Muscle layer of duodenum (tissue), 2 donors: ENCODE data around the gene LMTK2.

Experiments
- H3K27ac ChIP-seq: one replicate; pipeline ENCODE4 v1.7.0; 2013; ENCODE audit warnings: mild to moderate bottlenecking, low read length
- H3K27me3 ChIP-seq: one replicate; pipeline ENCODE4 v1.7.0; 2013; ENCODE audit warnings: low read depth, mild to moderate bottlenecking, control low read depth, low read length
- H3K36me3 ChIP-seq, 2 donors: one replicate each; pipeline ENCODE4 v1.7.0; 2013; ENCODE audit warnings: low read length in 2 of 2, control low read depth in 1 of 2, mild to moderate bottlenecking in 1 of 2; ENCODE audit not compliant: insufficient read depth in 2 of 2, control insufficient read depth in 1 of 2
- H3K4me1 ChIP-seq, 2 donors: one replicate each; pipeline ENCODE4 v1.7.0; 2013; ENCODE audit warnings: low read length in 2 of 2, mild to moderate bottlenecking in 2 of 2, control low read depth in 1 of 2, moderate library complexity in 1 of 2; ENCODE audit not compliant: insufficient read depth in 2 of 2, control insufficient read depth in 1 of 2
- H3K4me3 ChIP-seq, 2 donors: one replicate each; pipeline ENCODE4 v1.7.0; 2013; ENCODE audit warnings: low read length in 2 of 2, low read depth in 1 of 2, mild to moderate bottlenecking in 1 of 2
- H3K9me3 ChIP-seq, 2 donors: one replicate each; pipeline ENCODE4 v1.7.0; 2013; ENCODE audit warnings: low read length in 2 of 2, control low read depth in 1 of 2, mild to moderate bottlenecking in 1 of 2; ENCODE audit not compliant: control insufficient read depth in 1 of 2
- donor health status: healthy.

Gene LMTK2

GRCh38 chr7:98180751-98181150 lies 74.1 kb downstream of the LMTK2 start:
- no peaks in the 10 kb centered on the region for H3K27me3 ChIP-seq
- H3K4me1 ChIP-seq = no peaks in the 10 kb centered on the region
- no peak overlapping the region for H3K27ac ChIP-seq
- H3K9me3 ChIP-seq = no peaks in the 10 kb centered on the region
- H3K4me3 ChIP-seq = no peak overlapping the region
- peaks cover 0 to 11% of the 10 kb centered on the region in 2 donors for H3K36me3 ChIP-seq

GRCh38 chr7:98185101-98185500 lies 78.4 kb downstream of the LMTK2 start:
- Histone ChIP-seq H3K36me3 (peaks cover 0 to 19% of the 10 kb centered on the region in 2 donors), H3K4me1 (no peaks in the 10 kb centered on the region), H3K27me3 (no peaks in the 10 kb centered on the region), H3K9me3 (no peaks in the 10 kb centered on the region), H3K4me3 (no peak overlapping the region), H3K27ac (no peak overlapping the region)

GRCh38 chr7:98186452-98187137 lies 79.9 kb downstream of the LMTK2 start:
- H3K4me3 ChIP-seq = no peak overlapping the region
- no peak overlapping the region for H3K27ac ChIP-seq

GRCh38 chr7:98187138-98187502 lies 80.5 kb downstream of the LMTK2 start:
- no peak overlapping the region for H3K27ac ChIP-seq
- no peak overlapping the region for H3K4me3 ChIP-seq
- no peaks in the 10 kb centered on the region for H3K9me3 ChIP-seq
- H3K4me1 ChIP-seq = no peaks in the 10 kb centered on the region
- peaks cover 8 to 34% of the 10 kb centered on the region in 2 donors for H3K36me3 ChIP-seq
- H3K27me3 ChIP-seq = no peaks in the 10 kb centered on the region

More at GRCh38 chr7:98186452-98187137, 79.9 kb downstream of the LMTK2 start:
- peaks cover 3 to 29% of the 10 kb centered on the region in 2 donors for H3K36me3 ChIP-seq
- H3K4me1 ChIP-seq = no peaks in the 10 kb centered on the region
- H3K9me3 ChIP-seq = no peaks in the 10 kb centered on the region
- no peaks in the 10 kb centered on the region for H3K27me3 ChIP-seq

GRCh38 chr7:98189559-98189958 lies 82.9 kb downstream of the LMTK2 start:
- Histone ChIP-seq H3K9me3 (no peaks in the 10 kb centered on the region), H3K27ac (no peak overlapping the region), H3K27me3 (no peaks in the 10 kb centered on the region), H3K36me3 (peaks cover 24 to 58% of the 10 kb centered on the region in 2 donors), H3K4me3 (no peak overlapping the region), H3K4me1 (no peaks in the 10 kb centered on the region)

- no peaks in the 10 kb centered on the region for H3K4me1 ChIP-seq
- H3K9me3 ChIP-seq = no peaks in the 10 kb centered on the region
- H3K36me3 ChIP-seq = peaks cover 25 to 74% of the 10 kb centered on the region in 2 donors
- no peak overlapping the region for H3K4me3 ChIP-seq
- no peak overlapping the region for H3K27ac ChIP-seq
- H3K27me3 ChIP-seq = no peaks in the 10 kb centered on the region
These were observed 85.2 kb downstream of the LMTK2 start for GRCh38 chr7:98191668-98192431.

- Histone ChIP-seq H3K4me3 (no peak overlapping the region), H3K27me3 (no peaks in the 10 kb centered on the region), H3K36me3 (peaks cover 25 to 78% of the 10 kb centered on the region in 2 donors), H3K27ac (no peak overlapping the region), H3K9me3 (no peaks in the 10 kb centered on the region), H3K4me1 (no peaks in the 10 kb centered on the region)
These were observed 86.3 kb downstream of the LMTK2 start for GRCh38 chr7:98192781-98193457.

GRCh38 chr7:98193474-98194180 lies 87.0 kb downstream of the LMTK2 start:
- H3K9me3 ChIP-seq = peaks cover 0 to 6% of the 10 kb centered on the region in 2 donors
- peaks cover 25 to 78% of the 10 kb centered on the region in 2 donors for H3K36me3 ChIP-seq
- no peak overlapping the region for H3K4me3 ChIP-seq
- no peak overlapping the region for H3K27ac ChIP-seq
- no peaks in the 10 kb centered on the region for H3K27me3 ChIP-seq
- no peaks in the 10 kb centered on the region for H3K4me1 ChIP-seq

- H3K36me3 ChIP-seq = peaks cover 25 to 73% of the 10 kb centered on the region in 2 donors
These were observed 87.5 kb downstream of the LMTK2 start for GRCh38 chr7:98194186-98194585.

GRCh38 chr7:98194672-98195457 lies 88.2 kb downstream of the LMTK2 start:
- Histone ChIP-seq H3K4me1 (no peaks in the 10 kb centered on the region), H3K4me3 (no peak overlapping the region), H3K27me3 (no peaks in the 10 kb centered on the region), H3K9me3 (peaks cover 0 to 6% of the 10 kb centered on the region in 2 donors), H3K27ac (no peak overlapping the region), H3K36me3 (peaks cover 25 to 66% of the 10 kb centered on the region in 2 donors)

More at GRCh38 chr7:98194186-98194585, 87.5 kb downstream of the LMTK2 start:
- Histone ChIP-seq H3K27ac (no peak overlapping the region), H3K4me1 (no peaks in the 10 kb centered on the region), H3K9me3 (peaks cover 0 to 6% of the 10 kb centered on the region in 2 donors), H3K27me3 (no peaks in the 10 kb centered on the region), H3K4me3 (no peak overlapping the region)
